ENCODE measurements around the gene CCL16. TPM values are rescaled to one million over a fixed set of nuclear protein-coding genes. Genes with fewer than 3 reads are reported as not detected.

Gene CCL16
- total and polyA plus RNA-seq, 5 donors from 2014 or later: not detected

DNA sequence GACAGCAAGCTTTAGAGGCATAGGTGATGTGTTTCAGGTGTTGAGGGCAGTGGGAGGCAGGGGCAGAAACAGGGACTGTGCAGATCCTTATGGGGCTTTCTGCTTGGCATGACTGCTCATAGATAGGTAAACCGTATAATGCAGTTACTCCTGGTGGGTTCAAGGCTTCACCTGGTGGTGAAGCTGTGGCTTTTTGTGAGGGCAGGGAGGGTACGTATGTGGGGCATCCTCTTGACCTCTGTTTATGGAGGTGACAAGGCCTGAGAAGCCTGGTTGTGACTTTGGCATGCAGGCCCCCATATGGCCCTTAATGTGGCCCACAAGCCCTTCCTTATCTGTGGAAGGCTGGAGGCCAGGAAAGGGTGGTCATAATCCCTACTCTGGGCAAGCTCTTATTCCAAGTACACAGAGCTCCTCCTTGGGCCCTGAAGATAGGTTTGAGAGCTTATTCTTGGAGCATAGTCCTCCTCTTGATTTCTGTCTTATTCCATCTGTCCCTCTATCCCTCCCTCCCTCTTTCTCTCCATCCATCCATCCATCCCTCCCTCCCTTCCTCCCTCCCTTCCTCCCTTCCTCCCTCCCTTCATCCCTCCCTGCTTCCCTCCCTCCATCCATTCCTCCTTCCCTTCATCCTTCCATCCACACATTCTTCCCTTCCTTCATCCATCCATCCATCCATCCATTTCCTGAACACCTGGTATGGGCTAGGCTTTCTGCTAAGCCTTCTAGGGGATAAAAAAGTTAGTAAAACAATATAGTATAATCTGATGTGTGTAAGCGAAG, 1.3 kb upstream of the CCL16 start:
- Mint-ChIP-seq H3K36me3 (no peaks in the 10 kb centered on the region), H3K27me3 (peaks cover 10% of the 10 kb centered on the region), H3K9me3 (peaks cover 0 to 3% (median 0%) of the 10 kb centered on the region in 7 donors), H3K27ac (no peak overlapping the region), H3K4me1 (no peaks in the 10 kb centered on the region), H3K4me3 (no peak overlapping the region)
- DNase-seq (no peak), ATAC-seq (ENCODE audit: low read depth in 2 of 2) (no peak)
- Histone ChIP-seq H3K27me3 (ENCODE audit: control insufficient read depth, insufficient read depth, low read length) (no peaks in the 10 kb centered on the region), H3K9me3 (ENCODE audit: control insufficient read depth in 2 of 2, low read length in 2 of 2) (no peaks in the 10 kb centered on the region), H3K4me3 (ENCODE audit: low read depth, low read length) (no peak overlapping the region), H3K4me1 (ENCODE audit: control insufficient read depth, insufficient read depth, low read length, poor library complexity, severe bottlenecking) (no peaks in the 10 kb centered on the region), H3K36me3 (ENCODE audit: control insufficient read depth, insufficient read depth, low read length) (no peaks in the 10 kb centered on the region), H3K27ac (ENCODE audit: insufficient read depth, low read length, poor library complexity, severe bottlenecking) (no peak overlapping the region)

DNA sequence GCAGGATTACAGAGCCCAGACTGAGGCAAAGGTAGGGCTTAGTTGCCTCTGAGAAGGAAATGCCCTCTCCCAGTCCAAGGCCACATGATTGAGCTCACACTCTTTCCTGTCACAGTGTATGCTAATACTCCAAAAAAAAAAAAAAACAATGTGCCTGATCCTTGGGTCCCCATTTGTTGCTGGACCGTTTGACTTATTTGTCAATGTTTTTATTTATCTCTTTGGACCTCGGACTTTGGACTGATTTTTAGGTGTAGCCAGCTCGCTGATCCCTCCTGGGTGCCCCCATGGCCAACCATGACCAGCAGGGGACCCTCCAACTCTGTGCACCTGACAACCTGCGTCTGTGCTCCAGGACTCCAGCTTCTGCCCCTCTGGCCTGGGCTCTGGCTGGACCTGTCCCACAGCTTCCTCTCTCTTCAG, 622 bp upstream of the CCL16 start:
- H3K4me3 Mint-ChIP-seq: no peak overlapping the region
- no peaks in the 10 kb centered on the region for H3K4me1 Mint-ChIP-seq
- peaks cover 0 to 3% (median 0%) of the 10 kb centered on the region in 7 donors for H3K9me3 Mint-ChIP-seq
- DNase-seq: no peak
- H3K27ac ChIP-seq (ENCODE audit: insufficient read depth, low read length, poor library complexity, severe bottlenecking): no peak overlapping the region
- no peaks in the 10 kb centered on the region for H3K36me3 ChIP-seq (ENCODE audit: control insufficient read depth, insufficient read depth, low read length)
- no peak for ATAC-seq (ENCODE audit: low read depth in 2 of 2)
- no peaks in the 10 kb centered on the region for H3K27me3 ChIP-seq (ENCODE audit: control insufficient read depth, insufficient read depth, low read length)
- no peak overlapping the region for H3K27ac Mint-ChIP-seq
- no peaks in the 10 kb centered on the region for H3K4me1 ChIP-seq (ENCODE audit: control insufficient read depth, insufficient read depth, low read length, poor library complexity, severe bottlenecking)
- H3K36me3 Mint-ChIP-seq: no peaks in the 10 kb centered on the region
- peaks cover 10% of the 10 kb centered on the region for H3K27me3 Mint-ChIP-seq
- no peaks in the 10 kb centered on the region for H3K9me3 ChIP-seq (ENCODE audit: control insufficient read depth in 2 of 2, low read length in 2 of 2)
- H3K4me3 ChIP-seq (ENCODE audit: low read depth, low read length): no peak overlapping the region

GRCh38 chr17:35978346-35978745, 3.0 kb downstream of the CCL16 start:
- no peak overlapping the region for H3K27ac ChIP-seq (ENCODE audit: insufficient read depth, low read length, poor library complexity, severe bottlenecking)
- Mint-ChIP-seq H3K4me3 (no peak overlapping the region), H3K4me1 (no peaks in the 10 kb centered on the region), H3K9me3 (peaks cover 0 to 3% (median 0%) of the 10 kb centered on the region in 7 donors), H3K27me3 (peaks cover 10% of the 10 kb centered on the region), H3K36me3 (no peaks in the 10 kb centered on the region), H3K27ac (no peak overlapping the region)
- H3K27me3 ChIP-seq (ENCODE audit: control insufficient read depth, insufficient read depth, low read length): no peaks in the 10 kb centered on the region
- no peaks in the 10 kb centered on the region for H3K4me1 ChIP-seq (ENCODE audit: control insufficient read depth, insufficient read depth, low read length, poor library complexity, severe bottlenecking)
- no peak for DNase-seq
- H3K4me3 ChIP-seq (ENCODE audit: low read depth, low read length): no peak overlapping the region
- ATAC-seq (ENCODE audit: low read depth in 2 of 2): no peak
- H3K9me3 ChIP-seq (ENCODE audit: control insufficient read depth in 2 of 2, low read length in 2 of 2): no peaks in the 10 kb centered on the region
- H3K36me3 ChIP-seq (ENCODE audit: control insufficient read depth, insufficient read depth, low read length): no peaks in the 10 kb centered on the region

- Mint-ChIP-seq H3K36me3 (no peaks in the 10 kb centered on the region), H3K9me3 (peaks cover 0 to 3% (median 0%) of the 10 kb centered on the region in 7 donors), H3K4me3 (no peak overlapping the region), H3K27ac (no peak overlapping the region), H3K27me3 (peaks cover 10% of the 10 kb centered on the region), H3K4me1 (no peaks in the 10 kb centered on the region)
- Histone ChIP-seq H3K27ac (ENCODE audit: insufficient read depth, low read length, poor library complexity, severe bottlenecking) (no peak overlapping the region), H3K36me3 (ENCODE audit: control insufficient read depth, insufficient read depth, low read length) (no peaks in the 10 kb centered on the region), H3K4me3 (ENCODE audit: low read depth, low read length) (no peak overlapping the region), H3K27me3 (ENCODE audit: control insufficient read depth, insufficient read depth, low read length) (no peaks in the 10 kb centered on the region), H3K4me1 (ENCODE audit: control insufficient read depth, insufficient read depth, low read length, poor library complexity, severe bottlenecking) (no peaks in the 10 kb centered on the region), H3K9me3 (ENCODE audit: control insufficient read depth in 2 of 2, low read length in 2 of 2) (no peaks in the 10 kb centered on the region)
- ATAC-seq (ENCODE audit: low read depth in 2 of 2): no peak
- DNase-seq: no peak
These were observed 3.8 kb downstream of the CCL16 start for GRCh38 chr17:35977509-35977908.

- no peak for ATAC-seq (ENCODE audit: low read depth in 2 of 2)
- H3K4me3 ChIP-seq (ENCODE audit: low read depth, low read length): no peak overlapping the region
- H3K36me3 ChIP-seq (ENCODE audit: control insufficient read depth, insufficient read depth, low read length): no peaks in the 10 kb centered on the region
- H3K9me3 ChIP-seq (ENCODE audit: control insufficient read depth in 2 of 2, low read length in 2 of 2): no peaks in the 10 kb centered on the region
- no peaks in the 10 kb centered on the region for H3K4me1 ChIP-seq (ENCODE audit: control insufficient read depth, insufficient read depth, low read length, poor library complexity, severe bottlenecking)
- H3K4me3 Mint-ChIP-seq: no peak overlapping the region
- no peak for DNase-seq
- H3K36me3 Mint-ChIP-seq: no peaks in the 10 kb centered on the region
- no peak overlapping the region for H3K27ac ChIP-seq (ENCODE audit: insufficient read depth, low read length, poor library complexity, severe bottlenecking)
- peaks cover 5% of the 10 kb centered on the region for H3K27me3 Mint-ChIP-seq
- H3K27ac Mint-ChIP-seq: no peak overlapping the region
- peaks cover 0 to 2% (median 0%) of the 10 kb centered on the region in 4 donors for H3K4me1 Mint-ChIP-seq
- H3K9me3 Mint-ChIP-seq: peaks cover 0 to 3% (median 0%) of the 10 kb centered on the region in 7 donors
- no peaks in the 10 kb centered on the region for H3K27me3 ChIP-seq (ENCODE audit: control insufficient read depth, insufficient read depth, low read length)
These were observed 7.7 kb downstream of the CCL16 start for GRCh38 chr17:35973333-35974260.

GRCh38 chr17:35972945-35973332, 8.4 kb downstream of the CCL16 start:
- H3K27ac ChIP-seq (ENCODE audit: insufficient read depth, low read length, poor library complexity, severe bottlenecking): no peak overlapping the region
- peaks cover 8% of the 10 kb centered on the region for H3K27me3 Mint-ChIP-seq
- no peak overlapping the region for H3K4me3 ChIP-seq (ENCODE audit: low read depth, low read length)
- DNase-seq: no peak
- H3K27ac Mint-ChIP-seq: peak overlapping the region in 1 of 3 donors; percentile 38
- no peaks in the 10 kb centered on the region for H3K4me1 ChIP-seq (ENCODE audit: control insufficient read depth, insufficient read depth, low read length, poor library complexity, severe bottlenecking)
- H3K4me1 Mint-ChIP-seq: peaks cover 0 to 2% (median 0%) of the 10 kb centered on the region in 4 donors
- H3K4me3 Mint-ChIP-seq: no peak overlapping the region
- H3K27me3 ChIP-seq (ENCODE audit: control insufficient read depth, insufficient read depth, low read length): no peaks in the 10 kb centered on the region
- peaks cover 0 to 3% (median 0%) of the 10 kb centered on the region in 7 donors for H3K9me3 Mint-ChIP-seq
- no peak for ATAC-seq (ENCODE audit: low read depth in 2 of 2)
- no peaks in the 10 kb centered on the region for H3K36me3 ChIP-seq (ENCODE audit: control insufficient read depth, insufficient read depth, low read length)
- H3K9me3 ChIP-seq (ENCODE audit: control insufficient read depth in 2 of 2, low read length in 2 of 2): no peaks in the 10 kb centered on the region
- no peaks in the 10 kb centered on the region for H3K36me3 Mint-ChIP-seq

GRCh38 chr17:35972535-35972934, 8.8 kb downstream of the CCL16 start:
- Mint-ChIP-seq H3K4me3 (no peak overlapping the region), H3K27me3 (peaks cover 9% of the 10 kb centered on the region), H3K27ac (peak overlapping the region in 1 of 3 donors; percentile 38), H3K36me3 (no peaks in the 10 kb centered on the region), H3K4me1 (peaks cover 0 to 2% (median 0%) of the 10 kb centered on the region in 4 donors), H3K9me3 (peaks cover 0 to 2% (median 0%) of the 10 kb centered on the region in 7 donors)
- H3K4me1 ChIP-seq (ENCODE audit: control insufficient read depth, insufficient read depth, low read length, poor library complexity, severe bottlenecking): no peaks in the 10 kb centered on the region
- H3K27ac ChIP-seq (ENCODE audit: insufficient read depth, low read length, poor library complexity, severe bottlenecking): no peak overlapping the region
- no peak overlapping the region for H3K4me3 ChIP-seq (ENCODE audit: low read depth, low read length)
- DNase-seq (no peak), ATAC-seq (ENCODE audit: low read depth in 2 of 2) (no peak)
- H3K27me3 ChIP-seq (ENCODE audit: control insufficient read depth, insufficient read depth, low read length): no peaks in the 10 kb centered on the region
- H3K9me3 ChIP-seq (ENCODE audit: control insufficient read depth in 2 of 2, low read length in 2 of 2): no peaks in the 10 kb centered on the region
- no peaks in the 10 kb centered on the region for H3K36me3 ChIP-seq (ENCODE audit: control insufficient read depth, insufficient read depth, low read length)

Measured in CD4-positive, CD25-positive, alpha-beta regulatory T cell (primary cell).